ENCODE measurements around the gene RAB44. TPM values are rescaled to one million over a fixed set of nuclear protein-coding genes. Genes with fewer than 3 reads are reported as not detected.

RAB44 gene
- total RNA-seq, 6 experiments from 2014 or later = 0.05 to 0.07 (median 0.07) TPM; not detected in 3

DNA sequence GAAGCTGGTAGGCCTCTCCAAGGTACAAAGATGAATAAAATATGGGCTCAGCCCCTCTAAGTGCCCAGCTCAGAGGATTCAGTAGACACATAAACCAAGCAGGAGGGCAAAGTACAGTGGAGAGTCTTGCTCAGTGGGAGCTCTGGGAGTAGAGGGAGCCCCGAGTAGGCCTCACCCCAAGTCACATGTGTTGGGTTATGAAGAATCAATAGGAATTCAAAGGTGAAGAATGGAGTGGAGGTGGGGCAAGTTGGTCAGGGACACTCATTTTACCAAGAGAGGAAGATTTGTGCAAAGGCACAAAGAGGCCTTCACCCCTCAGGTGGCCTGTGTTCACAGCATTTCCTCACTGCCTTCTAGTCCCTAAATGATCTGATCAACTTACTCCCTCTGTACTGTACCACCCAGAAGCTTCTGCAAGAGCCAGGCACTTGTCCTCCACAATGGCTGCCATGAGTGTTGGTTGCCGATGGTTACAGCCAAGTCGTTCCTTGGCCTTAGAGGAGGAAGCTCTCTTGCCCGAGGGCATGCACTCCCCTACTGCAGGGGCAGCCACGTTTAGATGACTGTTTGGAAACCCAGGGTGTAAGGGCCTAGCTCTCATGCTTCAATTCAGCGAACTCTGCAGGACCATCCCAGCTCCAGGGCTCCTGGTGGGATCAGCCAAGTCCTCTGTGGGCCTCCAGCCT lies 25.8 kb upstream of the RAB44 start:
- intact Hi-C loops (cut with DNase I) = no loop called here
- 85% methylated on average over 2 of the region's 6 CpGs for WGBS (ENCODE audit: insufficient coverage, low coverage, low lambda C conversion rate, missing lambda C conversion rate)
- Histone ChIP-seq H3K27ac (no peak overlapping the region), H3K4me1 (peaks cover 0 to 16% (median 0%) of the 10 kb centered on the region in 4 donors), H3K27me3 (no peaks in the 10 kb centered on the region), H3K9me3 (no peaks in the 10 kb centered on the region), H3K4me3 (no peak overlapping the region), H3K36me3 (no peaks in the 10 kb centered on the region)
- TF ChIP-seq POLR2A (IDR thresholded peaks at IDR 0.05) = no peak
- no peak for ATAC-seq
- DNase-seq = no peak

- 44% methylated on average over 5 of the region's 10 CpGs for WGBS (ENCODE audit: insufficient coverage, low coverage, low lambda C conversion rate, missing lambda C conversion rate)
- intact Hi-C loops (cut with DNase I) = no loop called here
Observed at GRCh38 chr6:36673882-36674281, 23.7 kb upstream of the RAB44 start.

DNA sequence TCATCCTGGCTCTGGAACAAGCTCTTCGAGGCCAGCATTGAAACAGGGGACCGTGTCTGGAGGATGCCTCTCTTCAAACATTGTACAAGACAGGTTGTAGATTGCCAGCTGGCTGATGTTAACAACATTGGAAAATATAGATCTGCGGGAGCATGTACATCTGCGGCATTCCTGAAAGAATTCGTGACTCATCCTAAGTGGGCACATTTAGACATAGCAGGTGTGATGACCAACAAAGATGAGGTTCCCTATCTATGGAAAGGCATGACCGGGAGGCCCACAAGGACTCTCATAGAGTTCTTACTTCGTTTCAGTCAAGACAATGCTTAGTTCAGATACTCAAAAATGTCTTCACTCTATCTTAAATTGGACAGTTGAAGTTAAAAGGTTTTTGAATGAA lies 22.7 kb upstream of the RAB44 start:
- H3K9me3 ChIP-seq = no peaks in the 10 kb centered on the region
- H3K27ac ChIP-seq = no peak overlapping the region
- no peaks in the 10 kb centered on the region for H3K36me3 ChIP-seq
- TF ChIP-seq, protein P1, sequence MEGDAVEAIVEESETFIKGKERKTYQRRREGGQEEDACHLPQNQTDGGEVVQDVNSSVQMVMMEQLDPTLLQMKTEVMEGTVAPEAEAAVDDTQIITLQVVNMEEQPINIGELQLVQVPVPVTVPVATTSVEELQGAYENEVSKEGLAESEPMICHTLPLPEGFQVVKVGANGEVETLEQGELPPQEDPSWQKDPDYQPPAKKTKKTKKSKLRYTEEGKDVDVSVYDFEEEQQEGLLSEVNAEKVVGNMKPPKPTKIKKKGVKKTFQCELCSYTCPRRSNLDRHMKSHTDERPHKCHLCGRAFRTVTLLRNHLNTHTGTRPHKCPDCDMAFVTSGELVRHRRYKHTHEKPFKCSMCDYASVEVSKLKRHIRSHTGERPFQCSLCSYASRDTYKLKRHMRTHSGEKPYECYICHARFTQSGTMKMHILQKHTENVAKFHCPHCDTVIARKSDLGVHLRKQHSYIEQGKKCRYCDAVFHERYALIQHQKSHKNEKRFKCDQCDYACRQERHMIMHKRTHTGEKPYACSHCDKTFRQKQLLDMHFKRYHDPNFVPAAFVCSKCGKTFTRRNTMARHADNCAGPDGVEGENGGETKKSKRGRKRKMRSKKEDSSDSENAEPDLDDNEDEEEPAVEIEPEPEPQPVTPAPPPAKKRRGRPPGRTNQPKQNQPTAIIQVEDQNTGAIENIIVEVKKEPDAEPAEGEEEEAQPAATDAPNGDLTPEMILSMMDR (IDR thresholded peaks at IDR 0.05) = no peak
- TF ChIP-seq POLR2A (IDR thresholded peaks at IDR 0.05) = no peak
- intact Hi-C loops (cut with DNase I) = loop anchor here in 1 of 2 donors (5.0 kb wide), 1 partner anchor 48 kb away; no protein-coding TSS in a partner anchor
- ATAC-seq (no peak), DNase-seq (no peak)
- 92% methylated on average over 6 of the region's 7 CpGs for WGBS (ENCODE audit: insufficient coverage, low coverage, low lambda C conversion rate, missing lambda C conversion rate)
- no peak overlapping the region for H3K4me3 ChIP-seq
- peaks cover 0 to 29% (median 7%) of the 10 kb centered on the region in 4 donors for H3K4me1 ChIP-seq
- no peaks in the 10 kb centered on the region for H3K27me3 ChIP-seq

More at GRCh38 chr6:36673882-36674281, 23.7 kb upstream of the RAB44 start:
- ATAC-seq (no peak), DNase-seq (no peak)
- no peaks in the 10 kb centered on the region for H3K9me3 ChIP-seq
- H3K27me3 ChIP-seq = no peaks in the 10 kb centered on the region
- H3K4me3 ChIP-seq = no peak overlapping the region
- H3K36me3 ChIP-seq = no peaks in the 10 kb centered on the region
- H3K4me1 ChIP-seq = peaks cover 0 to 26% (median 7%) of the 10 kb centered on the region in 4 donors
- no peak overlapping the region for H3K27ac ChIP-seq
- no peak for TF ChIP-seq POLR2A (IDR thresholded peaks at IDR 0.05)
- TF ChIP-seq, protein P1 (IDR thresholded peaks at IDR 0.05) = no peak

DNA sequence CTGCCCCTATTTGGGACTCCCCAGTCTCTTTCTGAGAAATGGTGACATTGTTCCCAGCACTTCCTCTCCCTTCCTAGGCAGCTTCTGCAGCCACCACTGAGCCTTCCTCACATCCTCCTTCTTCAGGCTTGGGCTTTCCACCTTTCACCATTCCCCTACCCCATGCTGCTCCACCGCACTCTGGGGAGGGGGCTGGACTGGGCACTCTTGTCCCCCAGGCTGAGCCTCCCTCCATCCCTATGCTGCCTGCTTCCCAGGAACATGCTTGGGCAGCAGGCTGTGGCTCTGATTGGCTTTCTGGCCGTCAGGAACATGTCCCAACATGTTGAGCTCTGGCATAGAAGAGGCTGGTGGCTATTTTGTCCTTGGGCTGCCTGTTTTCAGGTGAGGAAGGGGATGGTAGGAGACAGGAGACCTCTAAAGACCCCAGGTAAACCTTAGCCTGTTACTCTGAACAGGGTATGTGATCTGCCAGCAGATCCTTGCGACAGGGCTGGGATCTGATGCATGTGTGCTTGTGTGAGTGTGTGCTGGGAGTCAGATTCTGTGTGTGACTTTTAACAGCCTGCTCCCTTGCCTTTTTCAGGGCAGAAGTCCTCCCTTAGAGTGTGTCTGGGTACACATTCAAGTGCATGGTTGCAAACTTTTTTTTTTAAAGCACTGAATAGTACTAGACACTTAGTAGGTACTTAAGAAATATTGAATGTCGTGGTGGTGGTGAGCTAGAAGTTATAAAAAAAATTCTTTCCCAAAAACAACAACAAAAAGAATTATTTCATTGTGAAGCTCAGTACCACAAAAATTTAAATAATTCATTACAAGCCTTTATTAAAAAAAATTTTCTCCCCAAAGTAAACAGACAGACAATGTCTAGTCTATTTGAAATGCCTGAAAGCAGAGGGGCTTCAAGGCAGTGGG lies 21.2 kb upstream of the RAB44 start:
- H3K27ac ChIP-seq = peak overlapping the region in 1 of 3 donors; percentile 93
- TF ChIP-seq POLR2A (IDR thresholded peaks at IDR 0.05) = no peak
- TF ChIP-seq, protein P1 (IDR thresholded peaks at IDR 0.05) = no peak
- ATAC-seq (no peak), DNase-seq (no peak)
- H3K36me3 ChIP-seq = no peaks in the 10 kb centered on the region
- H3K9me3 ChIP-seq = no peaks in the 10 kb centered on the region
- whole genome bisulfite sequencing (ENCODE audit: insufficient coverage, low coverage, low lambda C conversion rate, missing lambda C conversion rate) = 47% methylated on average over 4 of the region's 4 CpGs
- H3K4me3 ChIP-seq = no peak overlapping the region
- H3K27me3 ChIP-seq = no peaks in the 10 kb centered on the region
- intact Hi-C loops (cut with DNase I) = loop anchor here in 1 of 2 donors (5.0 kb wide), 1 partner anchor 49 kb away; no protein-coding TSS in a partner anchor
- peaks cover 0 to 34% (median 10%) of the 10 kb centered on the region in 4 donors for H3K4me1 ChIP-seq

Measured in right lobe of liver (tissue), 6 donors.